CD14-positive monocyte (primary cell): ENCODE results near the gene SLC37A2. TPM values are rescaled to one million over a fixed set of nuclear protein-coding genes. Genes with fewer than 3 reads are reported as not detected.

Experiments
- DNase-seq, 3 donors: peaks; one replicate each; pipeline ENCODE4 v3.0.0-alpha.2; 2011 to 2022
- H2AFZ ChIP-seq: 2 replicates; pipeline ENCODE4 v1.6.0; 2012; ENCODE audit warnings: mild to moderate bottlenecking, low read depth, low read length, inconsistent platforms; ENCODE audit not compliant: insufficient read depth, poor library complexity, severe bottlenecking
- H3K27ac ChIP-seq, 2 donors: 1 replicate in 1 of 2; 2 replicates in 1 of 2; pipeline ENCODE4 v1.5.1; 2012 to 2013; ENCODE audit warnings: low read length in 2 of 2, control low read depth in 1 of 2, inconsistent platforms in 1 of 2, low read depth in 1 of 2, mild to moderate bottlenecking in 1 of 2
- H3K27me3 ChIP-seq, 2 donors: one replicate each; pipeline versions ENCODE4 v1.6.0 to v1.6.1; 2011 to 2013; ENCODE audit warnings: low read length in 2 of 2; ENCODE audit not compliant: control insufficient read depth in 2 of 2, insufficient read depth in 2 of 2
- H3K36me3 ChIP-seq, 2 donors: replicated peaks in 1 of 2; 1 replicate in 1 of 2; 2 replicates in 1 of 2; pipeline versions ENCODE4 v1.5.1 to v1.6.1; 2012 to 2013; ENCODE audit warnings: low read length in 2 of 2, control low read depth in 1 of 2, inconsistent platforms in 1 of 2, mild to moderate bottlenecking in 1 of 2; ENCODE audit not compliant: insufficient read depth in 2 of 2, control insufficient read depth in 1 of 2
- H3K4me1 ChIP-seq, 2 donors: 1 replicate in 1 of 2; 2 replicates in 1 of 2; pipeline versions ENCODE4 v1.5.1 to v1.6.1; 2012 to 2013; ENCODE audit warnings: low read length in 2 of 2, control low read depth in 1 of 2, inconsistent platforms in 1 of 2, mild to moderate bottlenecking in 1 of 2, moderate library complexity in 1 of 2; ENCODE audit not compliant: insufficient read depth in 2 of 2, control insufficient read depth in 1 of 2
- H3K4me2 ChIP-seq: replicated peaks from 2 replicates; pipeline ENCODE3; 2012; ENCODE audit warnings: low read length, moderate library complexity, mild to moderate bottlenecking; ENCODE audit not compliant: poor library complexity, severe bottlenecking; ENCODE audit errors: extremely low read depth
- H3K4me3 ChIP-seq, 3 experiments: fragments of 200-600 bp in 1 of 3; sonication (generic) in 1 of 3; replicated peaks in 1 of 3; 1 replicate in 2 of 3; 2 replicates in 1 of 3; pipeline ENCODE4 v1.5.1; 2011 to 2013; ENCODE audit warnings: low read length in 3 of 3, mild to moderate bottlenecking in 3 of 3, control low read depth in 2 of 3, low read depth in 2 of 3, inconsistent platforms in 1 of 3, moderate library complexity in 1 of 3
- H3K79me2 ChIP-seq: 2 replicates; pipeline ENCODE4 v1.6.0; 2012; ENCODE audit warnings: mild to moderate bottlenecking, control low read depth, inconsistent platforms, low read length, moderate library complexity; ENCODE audit not compliant: insufficient read depth
- H3K9ac ChIP-seq: 2 replicates; pipeline ENCODE4 v1.6.0; 2017; ENCODE audit warnings: low read length, mild to moderate bottlenecking; ENCODE audit not compliant: insufficient read depth, poor library complexity, severe bottlenecking
- H3K9me3 ChIP-seq, 2 donors: replicated peaks in 1 of 2; 1 replicate in 1 of 2; 2 replicates in 1 of 2; pipeline versions ENCODE4 v1.5.1 to v1.6.1; 2012 to 2013; ENCODE audit warnings: low read length in 2 of 2, control low read depth in 1 of 2; ENCODE audit not compliant: control insufficient read depth in 1 of 2, insufficient read depth in 1 of 2
- H4K20me1 ChIP-seq: 2 replicates; pipeline ENCODE4 v1.6.0; 2012; ENCODE audit warnings: mild to moderate bottlenecking, low read length, control low read depth, moderate library complexity; ENCODE audit not compliant: insufficient read depth
- H3K27ac Mint-ChIP-seq, 7 donors: one replicate each; pipeline ENCODE4 v1.8.0; 2020; ENCODE audit warnings: mild to moderate bottlenecking in 7 of 7, mixed read lengths in 7 of 7, moderate library complexity in 6 of 7, inconsistent platforms in 2 of 7
- H3K27me3 Mint-ChIP-seq, 3 donors: one replicate each; pipeline ENCODE4 v1.8.0; 2021 to 2022; ENCODE audit warnings: low read depth in 3 of 3, mild to moderate bottlenecking in 3 of 3, mixed read lengths in 3 of 3, moderate library complexity in 3 of 3, inconsistent platforms in 1 of 3
- H3K36me3 Mint-ChIP-seq, 2 donors: one replicate each; pipeline ENCODE4 v1.8.0; 2020; ENCODE audit warnings: mixed read lengths in 2 of 2, inconsistent platforms in 1 of 2, mild to moderate bottlenecking in 1 of 2
- H3K4me1 Mint-ChIP-seq: one replicate; pipeline ENCODE4 v1.8.0; 2020; ENCODE audit warnings: mild to moderate bottlenecking, mixed read lengths
- H3K4me3 Mint-ChIP-seq, 2 donors: one replicate each; pipeline ENCODE4 v1.8.0; 2020; ENCODE audit warnings: mild to moderate bottlenecking in 2 of 2, mixed read lengths in 2 of 2, moderate library complexity in 1 of 2
- H3K9me3 Mint-ChIP-seq, 7 donors: one replicate each; pipeline ENCODE4 v1.8.0; 2020 to 2022; ENCODE audit warnings: mixed read lengths in 7 of 7, mild to moderate bottlenecking in 6 of 7, moderate library complexity in 6 of 7, inconsistent platforms in 2 of 7
- WGBS: methylation state at CpG from one replicate; pipeline ENCODE4 v1.1.5; 2013; ENCODE audit warnings: missing lambda C conversion rate; ENCODE audit not compliant: insufficient coverage; 5-methylcytosine and 5-hydroxymethylcytosine counted together
- intact Hi-C, 2 donors: fragments of 100-400 bp; cut with micrococcal nuclease; formaldehyde crosslinking; loops; one replicate each; pipeline versions ENCODE4 v1.15.0 to v1.15.1; 2023
- polyA plus RNA-seq, 3 donors: library from polyadenylated mRNA; depleted of rRNA in 1 of 3; unstranded in 2 of 3; stranded (reverse) in 1 of 3; fragments of 300-500 nt in 2 of 3; fragments of >200 nt in 1 of 3; fragmentation: Illumina TruSeq in 2 of 3; gene quantifications; 1 replicate in 2 of 3; 2 replicates in 1 of 3; pipeline ENCODE4 v1.2.3, GENCODE V29; 2012 to 2021
- TF ChIP-seq, protein P1 (sequence below): fragments of 200-600 bp; IDR thresholded peaks from one replicate; pipeline ENCODE4 v1.8.0; 2022; ENCODE audit warnings: antibody characterized with exemption, mild to moderate bottlenecking

Gene SLC37A2
- polyA plus RNA-seq, 3 donors = 70.8 to 81.5 (median 78.9) TPM

DNA sequence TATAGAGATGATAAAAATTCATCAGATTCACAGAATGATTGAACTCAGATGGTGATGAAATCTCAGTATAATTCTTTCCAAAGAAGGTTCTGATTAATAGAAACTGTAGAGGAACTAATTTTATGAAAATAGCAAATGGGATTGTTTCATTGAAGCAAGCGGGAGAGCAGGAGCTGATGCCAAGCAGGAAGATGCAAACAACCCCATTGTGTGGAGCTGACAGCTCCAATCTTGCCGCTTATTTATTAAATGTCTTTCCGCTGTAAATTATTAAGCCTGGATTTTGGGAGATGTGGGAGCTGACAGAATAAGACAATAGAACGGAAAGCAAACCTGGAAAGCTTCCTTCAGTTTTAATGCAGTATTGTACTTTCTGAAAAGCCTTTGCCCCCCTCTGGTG, 54.3 kb downstream of the SLC37A2 start:
- no peak overlapping the region for H3K4me3 Mint-ChIP-seq
- peaks cover 12 to 15% (median 12%) of the 10 kb centered on the region in 3 donors for H3K27me3 Mint-ChIP-seq
- Histone ChIP-seq H3K4me2 (no peak overlapping the region), H3K9ac (no peak overlapping the region), H3K79me2 (no peaks in the 10 kb centered on the region), H3K4me3 (no peak overlapping the region), H3K9me3 (no peaks in the 10 kb centered on the region), H3K27me3 (peaks cover 0 to 3% of the 10 kb centered on the region in 2 donors), H4K20me1 (no peaks in the 10 kb centered on the region), H3K36me3 (no peaks in the 10 kb centered on the region), H3K4me1 (no peaks in the 10 kb centered on the region), H3K27ac (no peak overlapping the region), H2AFZ (no peak overlapping the region)
- 100% methylated on average over 2 of the region's 4 CpGs for WGBS
- intact Hi-C loops = no loop called here
- no peak for DNase-seq
- H3K27ac Mint-ChIP-seq = no peak overlapping the region
- TF ChIP-seq, protein P1, sequence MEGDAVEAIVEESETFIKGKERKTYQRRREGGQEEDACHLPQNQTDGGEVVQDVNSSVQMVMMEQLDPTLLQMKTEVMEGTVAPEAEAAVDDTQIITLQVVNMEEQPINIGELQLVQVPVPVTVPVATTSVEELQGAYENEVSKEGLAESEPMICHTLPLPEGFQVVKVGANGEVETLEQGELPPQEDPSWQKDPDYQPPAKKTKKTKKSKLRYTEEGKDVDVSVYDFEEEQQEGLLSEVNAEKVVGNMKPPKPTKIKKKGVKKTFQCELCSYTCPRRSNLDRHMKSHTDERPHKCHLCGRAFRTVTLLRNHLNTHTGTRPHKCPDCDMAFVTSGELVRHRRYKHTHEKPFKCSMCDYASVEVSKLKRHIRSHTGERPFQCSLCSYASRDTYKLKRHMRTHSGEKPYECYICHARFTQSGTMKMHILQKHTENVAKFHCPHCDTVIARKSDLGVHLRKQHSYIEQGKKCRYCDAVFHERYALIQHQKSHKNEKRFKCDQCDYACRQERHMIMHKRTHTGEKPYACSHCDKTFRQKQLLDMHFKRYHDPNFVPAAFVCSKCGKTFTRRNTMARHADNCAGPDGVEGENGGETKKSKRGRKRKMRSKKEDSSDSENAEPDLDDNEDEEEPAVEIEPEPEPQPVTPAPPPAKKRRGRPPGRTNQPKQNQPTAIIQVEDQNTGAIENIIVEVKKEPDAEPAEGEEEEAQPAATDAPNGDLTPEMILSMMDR = no peak
- H3K36me3 Mint-ChIP-seq = peaks cover 0 to under 1% of the 10 kb centered on the region in 2 donors
- H3K4me1 Mint-ChIP-seq = no peaks in the 10 kb centered on the region
- peaks cover 0 to 3% (median 0%) of the 10 kb centered on the region in 7 donors for H3K9me3 Mint-ChIP-seq

GRCh38 chr11:125123194-125123946, 60.3 kb downstream of the SLC37A2 start:
- Histone ChIP-seq H3K27ac (peak overlapping the region; percentile 1 to 69), H2AFZ (peak overlapping the region; percentile 74), H3K9me3 (no peaks in the 10 kb centered on the region), H3K27me3 (peaks cover 4 to 17% of the 10 kb centered on the region in 2 donors), H3K9ac (peak overlapping the region; percentile 16), H3K36me3 (no peaks in the 10 kb centered on the region), H3K79me2 (no peaks in the 10 kb centered on the region), H3K4me1 (peaks cover 20 to 21% of the 10 kb centered on the region in 2 donors), H3K4me2 (peak overlapping the region; percentile 57), H4K20me1 (no peaks in the 10 kb centered on the region), H3K4me3 (peak overlapping the region in 1 of 3 experiments; percentile 67)
- Mint-ChIP-seq H3K4me1 (peaks cover 21% of the 10 kb centered on the region), H3K9me3 (peaks cover 0 to 6% (median 0%) of the 10 kb centered on the region in 7 donors), H3K27ac (peak overlapping the region; percentile 12 to 91 (median 84)), H3K4me3 (peak overlapping the region; percentile 59 to 75), H3K36me3 (no peaks in the 10 kb centered on the region), H3K27me3 (peaks cover 14 to 20% (median 16%) of the 10 kb centered on the region in 3 donors)
- DNase-seq = peak in 1 of 3 donors; percentile 42
- intact Hi-C loops = no loop called here
- 95% methylated on average over 4 of the region's 4 CpGs for WGBS
- TF ChIP-seq, protein P1 = no peak
